Esophagus muscularis mucosa (tissue), 4 donors: ENCODE data around the gene SFXN3. TPM values are rescaled to one million over a fixed set of nuclear protein-coding genes. Genes with fewer than 3 reads are reported as not detected.

Source experiments
- DNase-seq: peaks from one replicate; pipeline ENCODE4 v3.0.0-alpha.2; 2017; ENCODE audit errors: extremely low spot score
- H3K27ac ChIP-seq, 4 donors: fragments of 200-600 bp; sonication (generic); replicated peaks in 1 of 4; 1 replicate in 3 of 4; 2 replicates in 1 of 4; pipeline ENCODE4 v1.5.1; 2016 to 2019; ENCODE audit warnings: mild to moderate bottlenecking in 1 of 4
- H3K27me3 ChIP-seq, 4 donors: fragments of 200-600 bp; sonication (generic); one replicate each; pipeline versions ENCODE4 v1.5.1 to v1.6.0; 2016 to 2019
- H3K36me3 ChIP-seq, 4 donors: fragments of 200-600 bp; sonication (generic); one replicate each; pipeline ENCODE4 v1.5.1; 2016 to 2019
- H3K4me1 ChIP-seq, 4 donors: fragments of 200-600 bp; sonication (generic); one replicate each; pipeline ENCODE4 v1.5.1; 2016 to 2019
- H3K4me3 ChIP-seq, 4 donors: fragments of 200-600 bp; sonication (generic); 1 replicate in 2 of 4; 2 replicates in 2 of 4; pipeline ENCODE4 v1.5.1; 2016 to 2019; ENCODE audit warnings: mild to moderate bottlenecking in 4 of 4, moderate library complexity in 1 of 4
- H3K9me3 ChIP-seq, 4 donors: fragments of 200-600 bp; sonication (generic); 1 replicate in 3 of 4; 2 replicates in 1 of 4; pipeline ENCODE4 v1.5.1; 2016 to 2019
- EP300 ChIP-seq: sonication (generic); formaldehyde crosslinking; IDR thresholded peaks from one replicate; pipeline ENCODE4 v1.6.1; 2017; ENCODE audit warnings: antibody characterized with exemption
- POLR2A ChIP-seq: fragments of 450-650 bp; IDR thresholded peaks from one replicate; pipeline ENCODE4 v1.6.1; 2017; ENCODE audit warnings: antibody characterized with exemption, moderate library complexity, mild to moderate bottlenecking, low read depth
- POLR2AphosphoS5 ChIP-seq, 2 donors: sonication (generic); formaldehyde crosslinking; IDR thresholded peaks; one replicate each; pipeline ENCODE4 v1.6.1; 2017; ENCODE audit warnings: antibody characterized with exemption in 2 of 2
- WGBS: methylation state at CpG from one replicate; pipeline ENCODE4 v1.1.5; 2018; 5-methylcytosine and 5-hydroxymethylcytosine counted together
- intact Hi-C: fragments of 100-400 bp; cut with DNase I; formaldehyde crosslinking; loops from one replicate; pipeline ENCODE4 v1.15.1; 2023
- total RNA-seq, 4 donors: library from RNA; depleted of rRNA; stranded (reverse); fragments of >200 nt; gene quantifications; one replicate each; pipeline versions ENCODE4 v1.1.0 to v1.2.1, GENCODE V29; 2016
- TF ChIP-seq, protein P1 (sequence below), 3 experiments: fragments of 200-600 bp in 2 of 3; fragments of 450-650 bp in 1 of 3; sonication (generic) in 2 of 3; IDR thresholded peaks; one replicate each; pipeline ENCODE4 v1.5.1; 2017 to 2019; ENCODE audit warnings: antibody characterized with exemption in 3 of 3, mild to moderate bottlenecking in 2 of 3, moderate library complexity in 1 of 3

SFXN3 gene
- total RNA-seq, 4 donors from 2014 or later = 40.9 to 95.5 (median 76.1) TPM

DNA sequence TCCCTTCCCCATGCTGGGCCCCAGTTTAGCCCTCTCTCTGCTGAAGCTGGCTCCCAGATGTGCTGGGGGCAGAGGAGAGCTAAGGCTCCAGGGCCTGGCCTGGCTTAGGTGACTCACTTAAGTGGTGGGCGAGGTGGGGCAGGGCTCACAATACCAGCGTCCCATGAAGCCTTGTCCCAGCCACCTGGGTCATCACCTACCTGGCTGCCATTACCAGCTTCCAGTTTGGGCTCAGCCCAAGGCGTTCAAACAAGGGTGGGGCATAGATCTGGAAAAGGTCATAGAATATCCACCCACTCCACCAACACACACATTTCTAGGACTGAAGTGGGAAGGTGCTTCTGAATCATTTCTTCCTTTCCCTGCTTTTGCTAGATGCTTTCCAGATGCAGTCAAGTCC is 39.1 kb downstream of the SFXN3 start:
- no peak overlapping the region for H3K4me3 ChIP-seq
- TF ChIP-seq EP300 (no peak), POLR2A (no peak), POLR2AphosphoS5 (IDR thresholded peaks at IDR 0.05) (no peak)
- TF ChIP-seq, protein P1, sequence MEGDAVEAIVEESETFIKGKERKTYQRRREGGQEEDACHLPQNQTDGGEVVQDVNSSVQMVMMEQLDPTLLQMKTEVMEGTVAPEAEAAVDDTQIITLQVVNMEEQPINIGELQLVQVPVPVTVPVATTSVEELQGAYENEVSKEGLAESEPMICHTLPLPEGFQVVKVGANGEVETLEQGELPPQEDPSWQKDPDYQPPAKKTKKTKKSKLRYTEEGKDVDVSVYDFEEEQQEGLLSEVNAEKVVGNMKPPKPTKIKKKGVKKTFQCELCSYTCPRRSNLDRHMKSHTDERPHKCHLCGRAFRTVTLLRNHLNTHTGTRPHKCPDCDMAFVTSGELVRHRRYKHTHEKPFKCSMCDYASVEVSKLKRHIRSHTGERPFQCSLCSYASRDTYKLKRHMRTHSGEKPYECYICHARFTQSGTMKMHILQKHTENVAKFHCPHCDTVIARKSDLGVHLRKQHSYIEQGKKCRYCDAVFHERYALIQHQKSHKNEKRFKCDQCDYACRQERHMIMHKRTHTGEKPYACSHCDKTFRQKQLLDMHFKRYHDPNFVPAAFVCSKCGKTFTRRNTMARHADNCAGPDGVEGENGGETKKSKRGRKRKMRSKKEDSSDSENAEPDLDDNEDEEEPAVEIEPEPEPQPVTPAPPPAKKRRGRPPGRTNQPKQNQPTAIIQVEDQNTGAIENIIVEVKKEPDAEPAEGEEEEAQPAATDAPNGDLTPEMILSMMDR (IDR thresholded peaks at IDR 0.05) = no peak
- no peak overlapping the region for H3K27ac ChIP-seq
- H3K4me1 ChIP-seq = peaks cover 20 to 27% (median 26%) of the 10 kb centered on the region in 4 donors
- no peak for DNase-seq
- H3K27me3 ChIP-seq = peaks cover 0 to 67% (median 33%) of the 10 kb centered on the region in 4 donors
- intact Hi-C loops = no loop called here
- 72% methylated on average over 2 of the region's 3 CpGs for WGBS
- no peaks in the 10 kb centered on the region for H3K36me3 ChIP-seq
- H3K9me3 ChIP-seq = no peaks in the 10 kb centered on the region

DNA sequence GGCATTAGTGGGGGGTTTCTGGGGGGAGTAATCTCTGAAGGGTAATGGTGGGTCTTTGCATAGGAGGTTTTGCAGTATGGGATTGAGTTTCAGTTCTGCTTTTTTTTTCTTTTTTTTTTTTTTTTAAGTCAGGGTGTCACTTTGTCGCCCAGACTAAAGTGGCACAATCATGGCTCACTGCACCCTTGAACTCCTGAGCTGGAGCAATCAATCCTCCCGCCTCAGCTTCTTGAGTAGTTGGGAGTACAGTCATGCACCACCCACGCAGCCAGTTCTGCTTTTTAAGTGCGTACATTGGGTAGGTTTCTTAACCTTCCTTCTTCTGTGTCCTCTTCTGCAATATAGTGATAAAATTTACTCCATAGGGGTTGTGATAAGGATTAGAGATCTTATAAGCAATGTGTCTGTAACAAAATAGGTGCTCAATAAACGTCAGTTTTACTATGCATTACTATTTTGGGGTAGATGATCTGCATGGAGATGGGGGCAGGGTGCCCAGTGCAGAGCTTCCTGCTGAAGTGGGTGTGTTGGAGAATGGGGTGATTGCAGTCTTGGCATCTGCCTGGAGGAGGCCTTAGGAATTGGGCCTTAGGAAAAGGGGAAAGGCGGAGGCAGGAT is 40.3 kb downstream of the SFXN3 start:
- TF ChIP-seq POLR2AphosphoS5 (IDR thresholded peaks at IDR 0.05) = no peak
- TF ChIP-seq EP300 = no peak
- no peak for TF ChIP-seq POLR2A
- TF ChIP-seq, protein P1 (IDR thresholded peaks at IDR 0.05) = no peak
- Histone ChIP-seq H3K27me3 (peaks cover 0 to 68% (median 23%) of the 10 kb centered on the region in 4 donors), H3K4me3 (no peak overlapping the region), H3K27ac (no peak overlapping the region), H3K4me1 (peaks cover 13 to 14% (median 14%) of the 10 kb centered on the region in 4 donors), H3K9me3 (no peaks in the 10 kb centered on the region), H3K36me3 (no peaks in the 10 kb centered on the region)
- WGBS = 72% methylated on average over 5 of the region's 6 CpGs
- intact Hi-C loops = no loop called here
- DNase-seq = no peak

DNA sequence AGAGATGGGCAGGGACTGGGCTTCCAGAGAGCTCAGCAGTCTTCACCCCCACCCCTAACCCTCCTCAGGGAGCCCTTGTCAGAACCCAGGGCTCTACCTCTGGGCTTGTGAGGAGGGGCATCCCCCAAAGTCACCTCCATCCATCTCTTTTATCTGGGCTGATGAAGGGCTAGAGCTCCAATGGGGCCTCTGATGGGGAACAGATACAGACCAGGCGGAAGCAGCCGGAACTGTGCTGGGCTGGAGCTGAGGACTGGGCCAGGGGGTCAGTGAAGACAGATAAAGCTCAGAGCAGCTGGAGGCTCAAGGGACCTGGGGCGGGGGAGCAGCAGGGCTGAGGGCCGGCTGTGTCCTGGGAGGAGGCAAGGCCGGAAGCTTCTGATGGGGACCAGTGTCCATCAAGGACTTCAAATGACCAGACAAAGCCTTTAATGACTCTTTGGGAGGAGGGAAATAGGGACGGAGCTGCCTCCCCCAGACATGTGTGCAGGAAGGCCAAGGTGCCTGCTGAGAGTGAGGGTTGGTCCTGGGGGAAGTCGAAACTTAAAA is 40.9 kb downstream of the SFXN3 start:
- H3K27me3 ChIP-seq = peaks cover 0 to 68% (median 17%) of the 10 kb centered on the region in 4 donors

DNA sequence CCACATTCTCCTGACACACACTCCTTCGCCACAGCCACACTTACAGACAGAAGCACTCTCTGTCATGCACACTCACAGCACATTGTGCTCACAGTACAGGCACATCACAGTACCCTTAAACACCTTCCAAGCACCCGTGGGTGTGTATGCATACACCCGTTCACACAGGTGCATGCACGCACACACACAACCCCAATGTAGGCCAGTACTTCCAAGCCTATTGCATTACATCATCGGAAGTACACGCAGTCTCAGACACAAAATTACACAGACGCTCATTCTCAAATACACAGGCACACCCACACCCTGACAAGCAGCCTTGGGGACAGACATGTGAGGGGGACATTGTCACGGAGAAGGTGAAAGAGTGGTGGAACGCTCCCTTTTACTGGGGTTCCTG is 41.9 kb downstream of the SFXN3 start:
- intact Hi-C loops = no loop called here
- Histone ChIP-seq H3K4me3 (no peak overlapping the region), H3K36me3 (no peaks in the 10 kb centered on the region), H3K27ac (no peak overlapping the region), H3K4me1 (no peaks in the 10 kb centered on the region), H3K9me3 (no peaks in the 10 kb centered on the region), H3K27me3 (peaks cover 0 to 69% (median 12%) of the 10 kb centered on the region in 4 donors)
- TF ChIP-seq POLR2AphosphoS5 (IDR thresholded peaks at IDR 0.05) (no peak), EP300 (no peak), POLR2A (no peak)
- TF ChIP-seq, protein P1 (IDR thresholded peaks at IDR 0.05) = no peak
- DNase-seq = no peak
- WGBS = 67% methylated on average over 9 of the region's 9 CpGs

More for the DNA sequence above, 40.9 kb downstream of the SFXN3 start:
- 66% methylated on average over 7 of the region's 7 CpGs for WGBS
- peaks cover 8% of the 10 kb centered on the region in 4 donors for H3K4me1 ChIP-seq
- DNase-seq = no peak
- intact Hi-C loops = no loop called here
- H3K4me3 ChIP-seq = no peak overlapping the region
- H3K27ac ChIP-seq = no peak overlapping the region
- no peaks in the 10 kb centered on the region for H3K36me3 ChIP-seq
- no peaks in the 10 kb centered on the region for H3K9me3 ChIP-seq
- TF ChIP-seq POLR2AphosphoS5 (IDR thresholded peaks at IDR 0.05) (no peak), POLR2A (no peak), EP300 (no peak)
- TF ChIP-seq, protein P1 (IDR thresholded peaks at IDR 0.05) = no peak
